Measurements from ENCODE around the gene CIT.

CIT gene

DNA sequence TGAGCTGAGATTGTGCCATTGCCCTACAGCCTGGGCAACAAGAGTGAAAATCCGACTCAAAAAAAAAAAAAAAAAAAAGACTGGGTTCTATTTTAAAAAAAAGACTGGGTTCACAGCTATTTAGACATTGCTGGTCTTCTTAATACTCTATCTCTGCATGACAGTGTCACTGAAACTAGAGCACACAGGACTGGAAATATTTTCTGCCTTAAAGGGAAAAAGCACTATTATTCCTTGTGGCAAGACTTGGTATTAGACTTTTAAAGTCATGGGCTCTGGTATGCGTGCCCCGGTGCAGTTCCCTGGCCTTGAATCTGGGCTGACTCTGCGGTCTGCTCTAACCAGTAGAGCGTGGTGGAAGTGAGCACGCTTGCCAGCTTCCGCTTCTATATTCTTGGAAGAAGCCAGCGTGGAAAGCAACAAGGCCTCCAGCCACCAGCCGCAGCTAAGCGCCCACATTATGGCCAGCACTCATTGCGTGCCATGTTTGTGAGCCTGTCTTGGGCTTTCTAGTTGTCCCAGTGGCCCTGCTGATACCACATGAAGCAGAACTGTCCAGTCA lies 177.8 kb downstream of the CIT start:
- no peak for DNase-seq (ENCODE audit: low spot score)

DNA sequence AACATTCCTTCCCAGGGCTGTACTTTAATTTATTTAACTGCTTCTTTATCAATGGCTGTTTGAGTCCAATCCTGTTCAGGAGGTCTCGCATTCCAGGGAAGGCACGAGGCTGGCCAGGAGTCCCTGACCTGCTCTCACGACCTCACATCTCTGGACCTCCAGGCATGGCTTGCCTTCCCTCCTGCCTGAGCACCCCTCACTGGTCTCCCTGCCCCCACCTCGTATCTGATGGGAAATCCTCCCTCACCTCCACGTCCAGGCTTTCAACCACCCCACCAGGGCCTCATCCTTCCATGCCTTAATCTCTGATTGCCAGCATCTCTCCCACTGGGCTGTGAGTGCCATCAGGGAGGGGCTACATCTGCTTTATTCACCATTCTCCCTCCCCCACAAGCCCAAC lies 180.2 kb downstream of the CIT start:
- DNase-seq (ENCODE audit: low spot score), result no peak

GRCh38 chr12:119695034-119695433 lies 182.1 kb downstream of the CIT start:
- no peak for DNase-seq (ENCODE audit: low spot score)

DNA sequence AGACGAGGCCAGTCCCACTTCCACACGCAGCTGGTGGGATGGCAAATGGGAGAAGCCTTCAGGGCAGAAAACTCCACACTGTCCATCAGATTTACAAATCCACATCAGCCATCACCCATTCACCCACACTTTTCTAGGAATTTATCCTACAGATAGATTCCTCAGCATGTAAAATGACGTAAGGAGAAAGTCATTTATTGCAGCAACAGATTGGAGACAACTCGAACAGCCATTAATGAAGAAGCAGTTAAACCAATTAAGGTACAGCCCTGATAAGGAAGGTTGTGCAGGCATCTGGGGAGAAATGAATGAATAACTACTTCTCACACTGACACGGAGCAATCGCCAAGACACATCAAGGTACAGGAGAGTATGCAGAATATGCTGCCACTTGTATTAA lies 183.0 kb downstream of the CIT start:
- DNase-seq (ENCODE audit: low spot score), result no peak

DNA sequence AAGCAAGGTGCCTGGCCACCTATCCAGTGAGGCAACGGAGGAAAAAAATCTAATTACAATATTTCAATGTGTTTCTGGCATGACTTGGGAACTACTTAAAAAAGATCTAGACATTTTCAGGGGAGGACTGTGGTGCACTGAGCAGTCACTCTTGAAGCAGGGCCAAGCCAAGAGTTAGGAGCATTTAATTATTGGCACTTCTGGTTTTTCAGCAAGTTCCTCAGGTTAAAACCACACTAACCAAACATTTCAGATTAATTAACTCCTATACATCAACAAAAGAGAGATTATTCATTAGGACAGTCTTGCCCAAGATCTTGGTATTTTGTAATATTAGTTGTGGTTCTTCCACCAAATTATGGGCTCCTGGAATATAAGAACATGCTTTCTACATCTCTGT lies 183.6 kb downstream of the CIT start:
- no peak for DNase-seq (ENCODE audit: low spot score)

DNA sequence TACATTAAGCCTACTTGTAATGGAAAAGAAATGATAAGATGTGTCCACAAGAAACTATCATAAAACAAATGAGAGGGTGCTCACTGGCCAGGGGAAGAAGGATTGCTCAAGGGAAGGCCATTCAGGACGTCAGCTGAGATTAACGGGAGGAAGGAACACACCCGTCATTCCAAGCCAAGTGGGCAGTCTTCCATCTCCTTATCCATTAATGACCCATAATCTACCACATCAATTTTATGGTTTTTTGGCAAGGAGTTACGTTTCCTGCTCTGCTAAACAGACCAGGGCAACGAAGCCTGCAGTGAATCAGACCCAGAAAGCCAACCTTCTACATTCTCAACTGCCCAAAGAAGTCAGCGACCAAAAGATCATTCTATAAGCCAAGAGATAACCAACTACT lies 184.1 kb downstream of the CIT start:
- DNase-seq (ENCODE audit: low spot score), result no peak

- DNase-seq (ENCODE audit: low spot score), result no peak
These were observed 184.7 kb downstream of the CIT start for GRCh38 chr12:119692410-119692809.

- DNase-seq (ENCODE audit: low spot score), result no peak
These were observed 185.8 kb downstream of the CIT start for GRCh38 chr12:119691202-119691810.

GRCh38 chr12:119689935-119690500 lies 187.1 kb downstream of the CIT start:
- DNase-seq (ENCODE audit: low spot score), result no peak

DNA sequence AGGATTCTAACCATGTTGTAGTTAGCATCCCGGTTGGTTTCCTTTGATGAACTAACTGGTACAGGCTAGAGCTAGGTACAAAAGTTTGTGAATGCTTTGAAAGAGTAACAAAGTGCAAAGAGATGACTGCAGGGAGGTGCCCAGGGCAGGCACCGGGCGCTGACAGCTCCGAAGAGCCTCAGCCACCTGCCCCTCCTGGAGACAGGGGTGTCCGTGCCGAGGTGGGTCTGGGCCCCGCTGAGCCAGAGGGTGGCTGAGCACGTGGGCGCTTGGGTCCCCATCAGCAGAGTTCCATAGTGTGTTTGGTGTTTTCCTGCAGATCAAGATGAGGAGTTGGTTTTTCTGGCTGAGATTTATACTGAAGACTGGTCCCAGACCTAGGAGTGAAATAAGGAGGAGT lies 189.2 kb downstream of the CIT start:
- DNase-seq (ENCODE audit: low spot score), result no peak

- no peak for DNase-seq (ENCODE audit: low spot score)
These were observed 189.7 kb downstream of the CIT start for GRCh38 chr12:119687406-119687805.

DNA sequence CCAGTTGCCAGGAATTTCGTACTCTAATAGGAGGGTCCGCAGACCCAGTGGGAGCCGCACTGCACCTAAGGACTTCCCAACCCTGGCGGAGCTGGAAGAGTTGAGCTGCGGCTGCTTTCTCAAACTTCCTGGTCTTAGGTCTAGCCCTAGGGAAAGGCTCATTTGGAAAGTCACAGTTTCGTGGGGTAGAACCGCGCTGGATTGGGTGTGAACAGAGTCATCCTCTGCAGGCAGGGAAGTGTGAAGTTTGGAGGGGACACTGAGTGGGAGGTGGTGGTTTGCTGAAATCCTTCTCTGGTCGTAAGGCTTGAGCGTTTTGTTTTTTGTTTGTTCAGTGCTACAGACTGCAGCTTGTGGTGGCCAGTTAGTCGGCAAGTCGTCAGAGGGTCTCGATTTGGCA lies 190.3 kb downstream of the CIT start:
- no peak for DNase-seq (ENCODE audit: low spot score)

DNA sequence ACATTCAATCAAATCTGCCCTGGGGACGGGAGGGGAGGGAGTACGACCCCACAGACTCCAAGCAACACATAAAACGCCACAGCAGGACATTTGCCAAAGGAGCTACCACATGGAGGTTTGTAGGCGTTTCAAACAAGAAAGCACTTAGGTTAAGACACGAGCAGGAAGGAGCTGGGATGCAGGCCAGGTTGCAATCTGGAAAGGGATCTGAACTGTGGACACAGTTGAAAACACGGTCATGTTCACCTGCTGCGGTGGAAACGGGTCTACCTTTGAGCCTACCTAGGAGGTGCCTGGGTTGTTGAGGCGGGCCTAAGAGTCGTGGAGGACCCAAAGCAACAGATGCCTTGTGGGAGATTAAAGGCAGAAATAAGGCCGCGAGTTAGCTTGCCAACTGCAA lies 190.8 kb downstream of the CIT start:
- DNase-seq (ENCODE audit: low spot score), result no peak

DNA sequence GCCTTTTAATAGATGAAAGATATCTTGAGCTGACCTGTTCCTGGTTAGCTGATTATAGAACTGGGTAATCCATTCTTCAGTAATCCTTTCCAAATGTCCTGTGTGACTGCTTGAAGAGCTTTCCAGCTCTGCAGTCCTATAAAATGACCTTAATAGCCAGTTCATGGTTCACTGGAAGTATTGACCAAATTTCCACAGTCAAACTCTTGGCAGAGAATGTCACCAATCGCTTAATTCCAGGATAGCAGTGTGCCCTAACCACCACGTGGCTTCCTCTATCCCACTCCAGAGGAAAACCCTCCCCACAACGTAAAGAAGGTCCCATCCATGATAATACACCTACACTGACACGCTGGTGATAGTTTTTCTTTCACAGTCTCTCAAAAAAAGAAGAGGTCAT lies 191.7 kb downstream of the CIT start:
- no peak for DNase-seq (ENCODE audit: low spot score)

DNA sequence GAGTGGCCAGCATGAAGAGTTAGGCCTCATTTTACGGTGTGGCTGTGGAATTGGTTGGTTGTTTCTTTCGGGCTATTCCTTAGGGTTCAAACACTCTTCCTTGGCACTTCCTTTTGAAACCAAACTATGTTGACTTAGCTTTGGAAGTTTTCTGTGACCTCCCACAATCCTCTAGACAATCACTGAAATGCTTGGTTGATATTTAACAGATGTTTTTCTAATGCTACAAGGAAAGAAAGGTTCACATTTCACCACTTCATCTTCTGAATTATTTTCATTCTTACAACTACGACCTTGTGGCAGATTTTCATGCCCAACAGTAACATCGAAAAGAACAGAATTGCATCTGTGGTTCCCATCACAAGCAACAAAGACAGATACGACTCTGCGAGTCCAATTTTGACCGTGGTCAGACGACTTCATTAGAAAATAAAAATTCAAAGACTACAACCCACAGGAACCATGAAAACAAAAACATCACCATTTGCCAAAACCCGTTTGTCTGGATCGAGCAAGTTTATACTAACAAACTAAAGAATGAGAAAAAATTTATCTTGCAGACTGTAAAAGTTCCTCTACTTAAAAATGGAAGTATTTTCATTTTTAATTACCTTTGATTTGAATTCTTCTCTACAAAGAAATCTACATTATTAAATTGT lies 192.3 kb downstream of the CIT start:
- no peak for DNase-seq (ENCODE audit: low spot score)

- no peak for DNase-seq (ENCODE audit: low spot score)
These were observed 193.3 kb downstream of the CIT start for GRCh38 chr12:119683816-119684215.

DNA sequence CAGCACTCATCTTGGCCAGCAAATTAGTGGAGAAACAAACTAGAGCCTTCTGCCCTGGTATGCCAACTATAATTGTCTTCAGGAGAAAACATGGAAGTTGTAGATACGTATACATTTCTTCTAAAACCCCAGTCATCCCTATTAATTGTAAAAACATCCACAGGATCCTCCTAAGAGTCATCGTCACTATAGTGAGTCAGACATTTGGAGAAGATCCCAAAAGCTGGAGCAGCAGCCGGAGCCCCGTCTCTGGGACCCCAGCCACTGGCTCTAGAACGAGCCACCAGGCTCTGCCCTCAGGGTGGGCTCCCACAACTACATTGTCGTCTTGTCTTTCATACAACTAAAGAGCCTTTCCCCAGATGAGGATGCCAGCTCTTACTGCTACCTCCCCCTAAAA lies 193.7 kb downstream of the CIT start:
- DNase-seq (ENCODE audit: low spot score), result no peak

DNA sequence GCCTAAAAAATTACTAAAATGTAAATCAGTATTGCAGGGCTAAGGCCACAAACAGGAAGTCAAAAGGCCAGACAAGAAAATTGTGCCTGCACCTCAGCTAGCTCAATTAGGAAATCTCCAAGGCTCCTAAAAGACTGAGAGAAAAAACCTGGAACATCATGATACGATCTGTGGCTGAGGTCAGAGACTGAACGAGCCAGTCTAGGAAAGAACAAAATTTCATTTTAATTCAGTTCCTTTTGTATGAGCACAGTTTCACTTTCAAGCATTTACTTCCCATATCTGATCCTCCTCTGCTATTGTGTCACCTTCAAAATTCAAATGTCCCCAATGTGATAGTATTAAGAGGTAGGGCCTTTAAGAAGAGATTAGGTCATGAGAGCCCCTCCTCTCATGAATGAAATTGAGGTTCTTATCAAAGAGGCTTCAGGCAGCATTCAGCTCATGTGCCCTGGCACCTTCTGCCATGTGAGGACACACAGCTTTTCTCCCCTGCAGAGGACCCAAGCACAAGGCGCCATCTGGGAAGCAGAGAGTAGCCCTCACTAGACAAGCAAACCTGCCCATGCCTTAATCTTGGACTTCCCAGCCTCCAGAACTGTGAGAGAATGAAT lies 194.4 kb downstream of the CIT start:
- DNase-seq (ENCODE audit: low spot score), result no peak

DNA sequence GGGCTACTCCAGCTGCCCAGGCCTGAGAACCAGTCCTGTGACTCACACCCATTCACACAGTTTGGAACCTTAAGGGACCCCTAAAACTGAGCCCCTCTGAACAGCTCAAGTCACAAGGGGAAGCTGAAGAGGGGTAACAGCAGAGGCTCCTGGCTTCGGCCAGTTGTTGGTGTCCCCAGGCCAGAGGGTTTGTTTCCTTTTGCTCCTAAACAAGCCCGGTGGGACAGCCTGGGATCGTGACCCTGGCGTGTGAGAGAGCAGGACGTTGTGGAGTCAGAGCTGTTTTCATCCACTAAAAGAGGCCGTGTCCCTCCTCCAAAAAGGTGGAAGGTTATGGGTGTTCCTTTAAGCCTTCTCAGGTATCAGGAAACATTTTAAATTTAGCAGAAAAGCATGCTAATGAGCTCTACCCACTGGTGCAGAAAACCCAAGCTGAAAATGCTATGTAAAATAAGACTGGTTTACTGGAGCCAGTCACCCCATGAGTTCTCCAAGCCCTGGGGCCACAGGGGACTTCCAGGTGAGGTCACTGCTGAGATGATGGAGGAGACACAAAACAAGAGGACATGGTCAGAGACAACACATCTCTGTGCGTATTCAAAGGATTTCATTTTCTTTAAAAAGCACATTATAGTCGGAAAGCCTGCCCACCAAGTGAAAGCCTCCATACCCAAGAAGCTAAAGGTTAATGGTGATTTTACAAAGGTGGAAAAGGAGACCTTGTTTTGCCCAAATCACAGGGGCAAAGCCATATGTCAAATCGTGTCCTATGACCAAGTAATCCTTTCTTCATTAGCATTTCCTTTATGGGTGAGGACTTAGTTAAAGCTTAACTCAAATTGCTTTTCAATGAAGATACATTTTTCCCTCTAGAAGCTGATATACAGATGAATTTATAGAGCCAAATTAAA lies 195.1 kb downstream of the CIT start:
- no peak for DNase-seq (ENCODE audit: low spot score)

GRCh38 chr12:119681111-119681510 lies 196.0 kb downstream of the CIT start:
- DNase-seq (ENCODE audit: low spot score), result no peak

- DNase-seq (ENCODE audit: low spot score), result no peak
These were observed 197.6 kb downstream of the CIT start for GRCh38 chr12:119679490-119679889.

DNA sequence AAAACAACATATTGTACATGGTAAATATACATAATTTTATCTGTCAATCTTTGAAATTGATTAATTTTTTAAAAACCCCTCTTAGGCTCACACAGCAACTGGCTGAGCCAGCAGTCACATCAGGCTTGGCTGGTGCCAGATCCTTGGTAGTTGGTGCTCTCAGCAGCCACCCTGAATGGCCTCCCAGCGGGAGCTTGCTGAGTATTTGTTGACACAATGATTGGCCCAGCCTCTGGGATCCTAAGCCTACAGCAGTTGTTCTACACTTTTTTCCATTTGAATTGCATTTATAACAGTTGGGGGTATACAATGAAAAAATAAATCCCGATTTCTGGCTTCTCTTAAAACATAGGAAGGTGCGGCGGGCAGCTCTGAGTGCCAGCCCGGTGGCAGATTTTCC lies 198.0 kb downstream of the CIT start:
- no peak for DNase-seq (ENCODE audit: low spot score)

Data from hematopoietic multipotent progenitor cell treated with erythropoietin and hydrocortisone succinate and interleukin-3 and kit ligand, for 17 days (in vitro differentiated cells).